Tibial nerve (tissue), 3 donors: ENCODE results near the gene NTM.

Experiments used
- CTCF ChIP-seq, 5 experiments: fragments of 200-600 bp in 3 of 5; fragments of 450-650 bp in 2 of 5; sonication (generic) in 3 of 5; IDR thresholded peaks; one replicate each; pipeline ENCODE4 v1.5.1; 2016 to 2019; ENCODE audit warnings: antibody characterized with exemption in 5 of 5, mild to moderate bottlenecking in 3 of 5, moderate library complexity in 2 of 5
- POLR2A ChIP-seq, 2 donors: fragments of 450-650 bp; IDR thresholded peaks; one replicate each; pipeline ENCODE4 v1.6.1; 2017; ENCODE audit warnings: antibody characterized with exemption in 2 of 2, mild to moderate bottlenecking in 2 of 2, moderate library complexity in 2 of 2

DNA sequence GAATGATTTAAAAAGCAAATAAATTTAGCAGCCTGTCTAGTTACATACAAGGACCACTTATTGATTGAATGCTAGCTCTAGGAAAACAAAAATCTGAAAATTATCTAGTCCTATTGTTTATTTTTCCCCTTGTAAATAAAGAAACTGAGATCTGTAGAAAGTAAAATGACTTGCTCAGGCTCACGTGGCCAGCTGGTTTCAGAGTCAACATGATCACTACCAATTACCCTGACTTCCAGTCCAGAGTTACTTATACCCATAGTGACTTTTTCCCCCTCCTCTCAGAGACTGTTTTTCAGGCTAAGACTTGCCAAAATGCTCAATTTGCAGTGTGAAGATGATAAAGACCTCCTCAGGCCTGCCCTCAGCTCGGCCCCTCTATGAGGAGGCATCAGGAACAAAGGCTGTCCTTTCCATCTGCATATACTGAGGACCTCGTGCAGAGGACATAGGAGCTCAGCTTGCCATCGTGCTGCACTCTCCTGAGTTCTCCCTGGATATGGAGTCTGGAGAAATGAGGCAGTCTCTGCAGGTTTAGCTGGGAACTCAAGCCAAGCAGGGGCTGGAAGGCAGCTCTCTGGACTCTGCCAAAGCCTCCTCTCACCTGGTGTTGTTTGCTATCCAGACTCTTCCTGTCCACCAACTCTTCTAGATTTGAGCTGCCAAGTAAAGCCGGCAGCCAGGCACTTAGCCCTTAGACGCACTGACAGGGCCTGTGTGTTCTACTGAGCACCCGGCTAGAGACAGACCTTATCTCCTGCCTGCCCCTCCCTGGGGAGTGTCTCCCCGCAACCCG is 883.3 kb downstream of the NTM start:
- no peak for TF ChIP-seq CTCF (IDR thresholded peaks at IDR 0.05)
- TF ChIP-seq POLR2A (IDR thresholded peaks at IDR 0.05) = no peak
